H9 (cell line): ENCODE data around the gene SCGN. TPM values are rescaled to one million over a fixed set of nuclear protein-coding genes. Genes with fewer than 3 reads are reported as not detected.

ENCODE experiments used
- DNase-seq: peaks from one replicate; pipeline ENCODE4 v3.0.0-alpha.2; 2017
- H2AFZ ChIP-seq: one replicate; pipeline ENCODE4 v1.6.1; 2013; ENCODE audit warnings: mild to moderate bottlenecking, low read length, control low read depth, moderate library complexity
- H2AK5ac ChIP-seq: 2 replicates; pipeline ENCODE4 v1.6.1; 2013; ENCODE audit warnings: low read length, control low read depth, mixed read lengths; ENCODE audit not compliant: insufficient read length
- H2BK120ac ChIP-seq: one replicate; pipeline ENCODE4 v1.6.1; 2013; ENCODE audit warnings: low read depth, mild to moderate bottlenecking, low read length, control low read depth, inconsistent platforms; ENCODE audit not compliant: poor library complexity, severe bottlenecking
- H2BK12ac ChIP-seq: 2 replicates; pipeline ENCODE4 v1.6.1; 2013; ENCODE audit warnings: low read length, control low read depth, mixed read lengths, low read depth; ENCODE audit not compliant: insufficient read length
- H2BK15ac ChIP-seq: 2 replicates; pipeline ENCODE4 v1.6.1; 2013; ENCODE audit warnings: low read depth, low read length, control low read depth
- H2BK20ac ChIP-seq: one replicate; pipeline ENCODE4 v1.6.1; 2013; ENCODE audit warnings: low read depth, mild to moderate bottlenecking, low read length, control low read depth, inconsistent platforms; ENCODE audit not compliant: poor library complexity, severe bottlenecking
- H2BK5ac ChIP-seq: 2 replicates; pipeline ENCODE4 v1.6.1; 2013; ENCODE audit warnings: low read length, control low read depth, mixed read lengths; ENCODE audit not compliant: insufficient read length
- H3K14ac ChIP-seq: 2 replicates; pipeline ENCODE4 v1.6.1; 2013; ENCODE audit warnings: low read length, control low read depth; ENCODE audit not compliant: insufficient read depth
- H3K18ac ChIP-seq: 2 replicates; pipeline ENCODE4 v1.6.1; 2013; ENCODE audit warnings: low read depth, mild to moderate bottlenecking, mixed read lengths, low read length, control low read depth; ENCODE audit not compliant: insufficient read length
- H3K23ac ChIP-seq: 2 replicates; pipeline ENCODE4 v1.6.1; 2013; ENCODE audit warnings: low read length, control low read depth, mixed read lengths, low read depth; ENCODE audit not compliant: insufficient read length
- H3K23me2 ChIP-seq: 2 replicates; pipeline ENCODE4 v1.6.1; 2013; ENCODE audit warnings: low read depth, mild to moderate bottlenecking, mixed read lengths, low read length, control low read depth; ENCODE audit not compliant: insufficient read length, poor library complexity, severe bottlenecking
- H3K27ac ChIP-seq: 2 replicates; pipeline ENCODE4 v1.5.1; 2013; ENCODE audit warnings: low read length, control low read depth, mixed read lengths, low read depth; ENCODE audit not compliant: insufficient read length
- H3K27me3 ChIP-seq: 2 replicates; pipeline ENCODE4 v1.6.1; 2013; ENCODE audit warnings: low read length, control low read depth, inconsistent platforms; ENCODE audit not compliant: insufficient read depth
- H3K4ac ChIP-seq: 2 replicates; pipeline ENCODE4 v1.6.1; 2013; ENCODE audit warnings: low read depth, mild to moderate bottlenecking, control low read depth, inconsistent platforms, low read length, moderate library complexity
- H3K4me1 ChIP-seq: 2 replicates; pipeline ENCODE4 v1.6.1; 2013; ENCODE audit warnings: low read length, control low read depth, inconsistent platforms; ENCODE audit not compliant: insufficient read depth
- H3K4me2 ChIP-seq: 2 replicates; pipeline ENCODE4 v1.6.1; 2013; ENCODE audit warnings: low read length, control low read depth, mixed read lengths; ENCODE audit not compliant: insufficient read length, insufficient read depth
- H3K56ac ChIP-seq: 2 replicates; pipeline ENCODE4 v1.6.1; 2013; ENCODE audit warnings: low read depth, mild to moderate bottlenecking, mixed read lengths, low read length, control low read depth; ENCODE audit not compliant: insufficient read length
- H3K79me1 ChIP-seq: 2 replicates; pipeline ENCODE4 v1.6.1; 2013; ENCODE audit warnings: low read depth, mild to moderate bottlenecking, moderate library complexity, low read length, control low read depth, inconsistent platforms; ENCODE audit not compliant: insufficient read depth, poor library complexity, severe bottlenecking
- H3K79me2 ChIP-seq: 2 replicates; pipeline ENCODE4 v1.6.1; 2013; ENCODE audit warnings: low read length, control low read depth, inconsistent platforms; ENCODE audit not compliant: insufficient read depth
- H3K9ac ChIP-seq: 2 replicates; pipeline ENCODE4 v1.6.1; 2013; ENCODE audit warnings: low read length, control low read depth, mixed read lengths; ENCODE audit not compliant: insufficient read length; ENCODE audit errors: extremely low read depth
- H3K9me3 ChIP-seq: one replicate; pipeline ENCODE4 v1.6.1; 2013; ENCODE audit warnings: low read depth, low read length, inconsistent platforms; ENCODE audit not compliant: control insufficient read depth
- H3T11ph ChIP-seq: one replicate; pipeline ENCODE4 v1.6.1; 2013; ENCODE audit warnings: mild to moderate bottlenecking, low read length, control low read depth, inconsistent platforms
- H4K20me1 ChIP-seq: one replicate; pipeline ENCODE4 v1.6.1; 2013; ENCODE audit not compliant: control insufficient read depth, insufficient read length, insufficient read depth
- H4K5ac ChIP-seq: 2 replicates; pipeline ENCODE4 v1.6.1; 2013; ENCODE audit warnings: low read depth, mild to moderate bottlenecking, mixed read lengths, low read length, control low read depth; ENCODE audit not compliant: insufficient read length
- H4K8ac ChIP-seq: replicated peaks from 2 replicates; pipeline ENCODE4 v1.6.1; 2013; ENCODE audit warnings: low read length, control low read depth, mixed read lengths, low read depth; ENCODE audit not compliant: insufficient read length
- H4K91ac ChIP-seq: 2 replicates; pipeline ENCODE4 v1.6.1; 2013; ENCODE audit warnings: low read depth, mild to moderate bottlenecking, moderate library complexity, mixed read lengths, low read length, control low read depth; ENCODE audit not compliant: insufficient read length
- H3K27ac Mint-ChIP-seq, 3 experiments: 2 replicates in 2 of 3; 3 replicates in 1 of 3; pipeline ENCODE4 v1.8.0; 2020 to 2021; ENCODE audit warnings: mixed read lengths in 3 of 3, mild to moderate bottlenecking in 1 of 3, moderate library complexity in 1 of 3
- H3K27me3 Mint-ChIP-seq: 2 replicates; pipeline ENCODE4 v1.8.0; 2021; ENCODE audit warnings: low read depth, mild to moderate bottlenecking, moderate library complexity, mixed read lengths
- H3K36me3 Mint-ChIP-seq, 3 experiments: 2 replicates in 2 of 3; 3 replicates in 1 of 3; pipeline ENCODE4 v1.8.0; 2020 to 2021; ENCODE audit warnings: low read depth in 3 of 3, mixed read lengths in 3 of 3; ENCODE audit not compliant: insufficient read depth in 1 of 3
- H3K4me1 Mint-ChIP-seq, 2 experiments: 2 replicates each; pipeline ENCODE4 v1.8.0; 2020; ENCODE audit warnings: mixed read lengths in 2 of 2
- H3K4me3 Mint-ChIP-seq, 2 experiments: 2 replicates in 1 of 2; 3 replicates in 1 of 2; pipeline ENCODE4 v1.8.0; 2020 to 2021; ENCODE audit warnings: mild to moderate bottlenecking in 2 of 2, mixed read lengths in 2 of 2, moderate library complexity in 1 of 2
- H3K9me3 Mint-ChIP-seq, 2 experiments: 2 replicates in 1 of 2; 3 replicates in 1 of 2; pipeline ENCODE4 v1.8.0; 2020; ENCODE audit warnings: mild to moderate bottlenecking in 2 of 2, mixed read lengths in 2 of 2, moderate library complexity in 1 of 2
- CTCF ChIP-seq: fragments of 200-600 bp; sonication (generic); conservative IDR thresholded peaks from 3 replicates; pipeline ENCODE4 v1.8.0; 2021; ENCODE audit warnings: antibody characterized with exemption, mild to moderate bottlenecking
- WGBS: extraction: QIAGEN DNeasy Blood & Tissue Kit; methylation state at CpG from one replicate; pipeline ENCODE4 v1.1.7; 2013; ENCODE audit warnings: missing lambda C conversion rate, low lambda C conversion rate, mixed read lengths; ENCODE audit not compliant: insufficient read length; ENCODE audit errors: extremely low coverage; 5-methylcytosine and 5-hydroxymethylcytosine counted together
- total RNA-seq: library from RNA; stranded (reverse); gene quantifications from 2 replicates; pipeline ENCODE4 v1.2.1, GENCODE V29; 2021

The SCGN gene
- total RNA-seq, 1 experiment from 2014 or later: not detected

- no CpG with 5 or more reads among the region's 3 CpGs for WGBS
- Histone ChIP-seq H3T11ph (no peak overlapping the region), H3K9ac (no peak overlapping the region), H4K5ac (no peak overlapping the region), H3K79me2 (no peaks in the 10 kb centered on the region), H3K27me3 (no peaks in the 10 kb centered on the region), H4K20me1 (no peaks in the 10 kb centered on the region), H3K4ac (no peak overlapping the region), H2BK12ac (no peak overlapping the region), H4K8ac (no peak overlapping the region), H3K23me2 (no peaks in the 10 kb centered on the region), H3K79me1 (no peaks in the 10 kb centered on the region), H3K14ac (no peak overlapping the region), H3K27ac (no peak overlapping the region), H2BK20ac (no peak overlapping the region), H3K23ac (no peak overlapping the region), H2BK15ac (no peak overlapping the region), H3K4me1 (no peaks in the 10 kb centered on the region), H2AK5ac (no peak overlapping the region), H2BK5ac (no peak overlapping the region), H2AFZ (no peak overlapping the region), H4K91ac (no peak overlapping the region), H3K18ac (no peak overlapping the region), H3K56ac (no peak overlapping the region), H3K4me2 (no peak overlapping the region), H2BK120ac (no peak overlapping the region), H3K9me3 (no peaks in the 10 kb centered on the region)
- Mint-ChIP-seq H3K27ac (no peak overlapping the region), H3K4me3 (no peak overlapping the region), H3K9me3 (no peaks in the 10 kb centered on the region), H3K4me1 (no peaks in the 10 kb centered on the region), H3K27me3 (no peaks in the 10 kb centered on the region), H3K36me3 (no peaks in the 10 kb centered on the region)
- no peak for DNase-seq
- no peak for TF ChIP-seq CTCF
Measured at GRCh38 chr6:25714765-25715164, 62.8 kb downstream of the SCGN start.
